Vagina (tissue), 2 donors: ENCODE measurements around the gene NUCB2.

Source experiments
- CTCF ChIP-seq, 3 experiments: fragments of 450-650 bp in 2 of 3; fragments of 200-600 bp in 1 of 3; sonication (generic) in 1 of 3; IDR thresholded peaks; one replicate each; pipeline ENCODE4 v1.5.1; 2017 to 2019; ENCODE audit warnings: antibody characterized with exemption in 3 of 3, mild to moderate bottlenecking in 2 of 3, moderate library complexity in 2 of 3
- POLR2A ChIP-seq, 2 donors: fragments of 450-650 bp; IDR thresholded peaks; one replicate each; pipeline ENCODE4 v1.6.1; 2017; ENCODE audit warnings: antibody characterized with exemption in 2 of 2, mild to moderate bottlenecking in 2 of 2, moderate library complexity in 2 of 2
- POLR2AphosphoS5 ChIP-seq, 2 donors: sonication (generic); formaldehyde crosslinking; IDR thresholded peaks; one replicate each; pipeline ENCODE4 v1.9.0; 2017; ENCODE audit warnings: antibody characterized with exemption in 2 of 2, mild to moderate bottlenecking in 2 of 2, low read depth in 1 of 2; ENCODE audit not compliant: insufficient read depth in 1 of 2

GRCh38 chr11:17268902-17269301, 7.6 kb upstream of the NUCB2 start:
- TF ChIP-seq CTCF (IDR thresholded peaks at IDR 0.05) (no peak), POLR2AphosphoS5 (IDR thresholded peaks at IDR 0.05; ENCODE audit: insufficient read depth in 1 of 2, low read depth in 1 of 2) (no peak), POLR2A (IDR thresholded peaks at IDR 0.05) (no peak)
